Parathyroid adenoma (tissue), 2 donors: Measurements from ENCODE around the gene CNTNAP2.

Experiments
- H2AFZ ChIP-seq: fragments of 300-600 bp; sonication (generic); one replicate; pipeline ENCODE4 v1.7.0; 2017; ENCODE audit warnings: antibody characterized with exemption, mild to moderate bottlenecking
- H3K27ac ChIP-seq: fragments of 300-600 bp; sonication (generic); one replicate; pipeline ENCODE4 v1.7.0; 2017
- H3K27me3 ChIP-seq: fragments of 300-600 bp; sonication (generic); one replicate; pipeline ENCODE4 v1.7.0; 2017; ENCODE audit warnings: low read length; ENCODE audit not compliant: control insufficient read depth, insufficient read depth
- H3K36me3 ChIP-seq: fragments of 300-600 bp; sonication (generic); one replicate; pipeline ENCODE4 v1.7.0; 2017; ENCODE audit warnings: low read length; ENCODE audit not compliant: control insufficient read depth, insufficient read depth
- H3K4me1 ChIP-seq: fragments of 300-600 bp; sonication (generic); one replicate; pipeline ENCODE4 v1.7.0; 2017; ENCODE audit warnings: control low read depth
- H3K4me2 ChIP-seq: fragments of 300-600 bp; sonication (generic); one replicate; pipeline ENCODE4 v1.7.0; 2017; ENCODE audit warnings: low read length
- H3K4me3 ChIP-seq: fragments of 300-600 bp; sonication (generic); one replicate; pipeline ENCODE4 v1.7.0; 2017; ENCODE audit warnings: low read depth, low read length
- H3K79me2 ChIP-seq: fragments of 300-600 bp; sonication (generic); one replicate; pipeline ENCODE4 v1.7.0; 2017; ENCODE audit warnings: control low read depth
- H3K9ac ChIP-seq: fragments of 300-600 bp; sonication (generic); one replicate; pipeline ENCODE4 v1.7.0; 2017; ENCODE audit warnings: mild to moderate bottlenecking
- H3K9me3 ChIP-seq: fragments of 300-600 bp; sonication (generic); one replicate; pipeline ENCODE4 v1.7.0; 2017; ENCODE audit warnings: low read length; ENCODE audit not compliant: control insufficient read depth
- CTCF ChIP-seq: fragments of 300-600 bp; sonication (generic); IDR thresholded peaks from one replicate; pipeline ENCODE4 v1.7.0; 2017; ENCODE audit warnings: antibody characterized with exemption, mild to moderate bottlenecking
- donor health status: primary hyperparathyroidism.

CNTNAP2 gene

GRCh38 chr7:146787266-146787665, 670.7 kb downstream of the CNTNAP2 start:
- Histone ChIP-seq H3K27ac (no peak overlapping the region), H3K4me1 (no peaks in the 10 kb centered on the region), H3K4me3 (no peak overlapping the region), H3K27me3 (no peaks in the 10 kb centered on the region), H3K79me2 (no peaks in the 10 kb centered on the region), H3K4me2 (no peak overlapping the region), H3K9ac (no peak overlapping the region), H2AFZ (no peak overlapping the region), H3K9me3 (no peaks in the 10 kb centered on the region), H3K36me3 (no peaks in the 10 kb centered on the region)
- TF ChIP-seq CTCF: no peak

- Histone ChIP-seq H3K4me1 (no peaks in the 10 kb centered on the region), H3K9ac (no peak overlapping the region), H2AFZ (no peak overlapping the region), H3K4me2 (no peak overlapping the region), H3K4me3 (no peak overlapping the region), H3K27ac (no peak overlapping the region), H3K9me3 (no peaks in the 10 kb centered on the region), H3K36me3 (no peaks in the 10 kb centered on the region), H3K79me2 (no peaks in the 10 kb centered on the region), H3K27me3 (no peaks in the 10 kb centered on the region)
- TF ChIP-seq CTCF: no peak
Measured at GRCh38 chr7:146788008-146788407, 671.4 kb downstream of the CNTNAP2 start.

GRCh38 chr7:146791344-146792285, 675.0 kb downstream of the CNTNAP2 start:
- Histone ChIP-seq H3K9ac (no peak overlapping the region), H3K79me2 (no peaks in the 10 kb centered on the region), H3K4me1 (no peaks in the 10 kb centered on the region), H3K27ac (no peak overlapping the region), H3K9me3 (no peaks in the 10 kb centered on the region), H3K27me3 (no peaks in the 10 kb centered on the region), H3K4me2 (no peak overlapping the region), H2AFZ (no peak overlapping the region), H3K4me3 (no peak overlapping the region), H3K36me3 (no peaks in the 10 kb centered on the region)
- no peak for TF ChIP-seq CTCF

GRCh38 chr7:146804620-146805019, 688.0 kb downstream of the CNTNAP2 start:
- TF ChIP-seq CTCF: no peak
- no peak overlapping the region for H3K9ac ChIP-seq
- H3K27me3 ChIP-seq: no peaks in the 10 kb centered on the region
- no peak overlapping the region for H3K4me3 ChIP-seq
- no peaks in the 10 kb centered on the region for H3K9me3 ChIP-seq
- H2AFZ ChIP-seq: no peak overlapping the region
- H3K79me2 ChIP-seq: no peaks in the 10 kb centered on the region
- no peak overlapping the region for H3K4me2 ChIP-seq
- no peak overlapping the region for H3K27ac ChIP-seq
- H3K4me1 ChIP-seq: no peaks in the 10 kb centered on the region
- H3K36me3 ChIP-seq: no peaks in the 10 kb centered on the region

- Histone ChIP-seq H3K27ac (no peak overlapping the region), H3K79me2 (no peaks in the 10 kb centered on the region), H3K36me3 (no peaks in the 10 kb centered on the region), H3K4me3 (no peak overlapping the region), H3K9ac (no peak overlapping the region), H3K4me1 (no peaks in the 10 kb centered on the region), H3K4me2 (no peak overlapping the region), H2AFZ (no peak overlapping the region), H3K27me3 (no peaks in the 10 kb centered on the region), H3K9me3 (no peaks in the 10 kb centered on the region)
- TF ChIP-seq CTCF: no peak
Measured at GRCh38 chr7:146805082-146805481, 688.5 kb downstream of the CNTNAP2 start.
